ENCODE data around the gene SATB2. TPM values are rescaled to one million over a fixed set of nuclear protein-coding genes. Genes with fewer than 3 reads are reported as not detected.

Gene SATB2
- total RNA-seq, 1 experiment from 2014 or later, result 13.8 TPM

- ATAC-seq, result peak; percentile 93
- DNase-seq (ENCODE audit: low read depth, low spot score), result peak; percentile 57
- H3K4me1 ChIP-seq (ENCODE audit: control insufficient read depth in 1 of 2, insufficient read depth in 2 of 2, low read length in 2 of 2), result no peaks in the 10 kb centered on the region; a peak in 1 of 4 replicates
- peak overlapping the region; percentile 40 for H2AFZ ChIP-seq (ENCODE audit: low read depth, low read length, poor library complexity, severe bottlenecking)
- ChIA-PET CTCF (interaction anchor here (0.6 to 3.4 kb wide), 15 partner anchors 9 to 1176 kb away, joined by 3 to 28 read pairs (median 4); no protein-coding TSS in a partner anchor), RAD21 (ENCODE audit: low non-redundant PET in 1 of 2, low total read pairs in 2 of 2, uncharacterized antibody in 2 of 2, unreplicated experiment in 2 of 2) (interaction anchor here in 1 of 2 experiments (0.6 to 1.5 kb wide), 2 partner anchors 14 to 466 kb away, joined by 3 to 4 read pairs; no protein-coding TSS in a partner anchor), POLR2A (no interaction called here)
- H3K27ac ChIP-seq (ENCODE audit: low read depth, low read length), result no peak overlapping the region
- no peaks in the 10 kb centered on the region for H3K36me3 ChIP-seq (ENCODE audit: control insufficient read depth in 1 of 2, insufficient read depth in 2 of 2, low read length in 2 of 2)
- no peaks in the 10 kb centered on the region for H3K27me3 ChIP-seq (ENCODE audit: insufficient read depth, low read length)
- no peaks in the 10 kb centered on the region for H4K20me1 ChIP-seq (ENCODE audit: insufficient read depth)
- BruUV-seq (replicated peaks), result no TSS peak
- H3K9me2 ChIP-seq (ENCODE audit: insufficient read depth), result no peaks in the 10 kb centered on the region
- no peaks in the 10 kb centered on the region for H3K79me2 ChIP-seq (ENCODE audit: insufficient read depth, low read length)
- no peak overlapping the region for H3K9ac ChIP-seq (ENCODE audit: low read length)
- intact Hi-C loops (cut with micrococcal nuclease), result loop anchor here (1.0 to 2.0 kb wide), 3 partner anchors 81 to 829 kb away; no protein-coding TSS in a partner anchor
- H3K9me3 ChIP-seq (ENCODE audit: control insufficient read depth in 1 of 2, insufficient read depth in 1 of 2, low read depth in 1 of 2, low read length in 2 of 2), result no peaks in the 10 kb centered on the region
- H3K4me3 ChIP-seq (replicated peaks in 1 of 2; ENCODE audit: low read depth in 1 of 2, low read length in 2 of 2), result no peak overlapping the region
- peak overlapping the region; percentile 16; the same call in 1 of the 2 replicates for H3K4me2 ChIP-seq (ENCODE audit: low read length)
- TF ChIP-seq ZFX (IDR thresholded peaks at IDR 0.05) (no peak), SIN3A (IDR thresholded peaks at IDR 0.05; ENCODE audit: low read depth) (no peak), FOSL1 (IDR thresholded peaks at IDR 0.05; ENCODE audit: low read depth) (no peak), RAD21 (IDR thresholded peaks at IDR 0.05; ENCODE audit: low read depth) (peak; percentile 93), SP1 (IDR thresholded peaks at IDR 0.05; ENCODE audit: low read depth) (no peak), SRF (IDR thresholded peaks at IDR 0.05; ENCODE audit: low read depth) (no peak), EGR1 (IDR thresholded peaks at IDR 0.05; ENCODE audit: low read depth) (no peak), EZH2 (IDR thresholded peaks at IDR 0.05) (no peak), CBX3 (IDR thresholded peaks at IDR 0.05; ENCODE audit: low read depth) (0 out of 2 replicates have a peak, but pooled peaks have one; percentile 21), POLR2AphosphoS5 (IDR thresholded peaks at IDR 0.05; ENCODE audit: low read depth, low read length) (no peak), YY1 (IDR thresholded peaks at IDR 0.05; ENCODE audit: extremely low read depth, insufficient replicate concordance, low read depth, low read length) (peak; percentile 46), POLR2A (IDR thresholded peaks at IDR 0.05; ENCODE audit: borderline replicate concordance, extremely low read depth, insufficient read depth, insufficient read length) (no peak), ELF1 (IDR thresholded peaks at IDR 0.05; ENCODE audit: borderline replicate concordance, low read depth) (no peak), ZNF274 (IDR thresholded peaks at IDR 0.05; ENCODE audit: low read depth, low read length) (no peak), TCF7L2 (IDR thresholded peaks at IDR 0.05; ENCODE audit: borderline replicate concordance, extremely low read depth, insufficient read depth, insufficient read length) (no peak), JUND (IDR thresholded peaks at IDR 0.05) (no peak)
- TF ChIP-seq, protein P1, sequence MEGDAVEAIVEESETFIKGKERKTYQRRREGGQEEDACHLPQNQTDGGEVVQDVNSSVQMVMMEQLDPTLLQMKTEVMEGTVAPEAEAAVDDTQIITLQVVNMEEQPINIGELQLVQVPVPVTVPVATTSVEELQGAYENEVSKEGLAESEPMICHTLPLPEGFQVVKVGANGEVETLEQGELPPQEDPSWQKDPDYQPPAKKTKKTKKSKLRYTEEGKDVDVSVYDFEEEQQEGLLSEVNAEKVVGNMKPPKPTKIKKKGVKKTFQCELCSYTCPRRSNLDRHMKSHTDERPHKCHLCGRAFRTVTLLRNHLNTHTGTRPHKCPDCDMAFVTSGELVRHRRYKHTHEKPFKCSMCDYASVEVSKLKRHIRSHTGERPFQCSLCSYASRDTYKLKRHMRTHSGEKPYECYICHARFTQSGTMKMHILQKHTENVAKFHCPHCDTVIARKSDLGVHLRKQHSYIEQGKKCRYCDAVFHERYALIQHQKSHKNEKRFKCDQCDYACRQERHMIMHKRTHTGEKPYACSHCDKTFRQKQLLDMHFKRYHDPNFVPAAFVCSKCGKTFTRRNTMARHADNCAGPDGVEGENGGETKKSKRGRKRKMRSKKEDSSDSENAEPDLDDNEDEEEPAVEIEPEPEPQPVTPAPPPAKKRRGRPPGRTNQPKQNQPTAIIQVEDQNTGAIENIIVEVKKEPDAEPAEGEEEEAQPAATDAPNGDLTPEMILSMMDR (IDR thresholded peaks at IDR 0.05 in 2 of 3, conservative IDR thresholded peaks at IDR 0.05 in 1 of 3; ENCODE audit: borderline replicate concordance in 1 of 3, insufficient read depth in 1 of 3, low read depth in 2 of 3, low read length in 2 of 3), result peak; percentile 80 to 82 (median 80)
- TF ChIP-seq, protein P2, sequence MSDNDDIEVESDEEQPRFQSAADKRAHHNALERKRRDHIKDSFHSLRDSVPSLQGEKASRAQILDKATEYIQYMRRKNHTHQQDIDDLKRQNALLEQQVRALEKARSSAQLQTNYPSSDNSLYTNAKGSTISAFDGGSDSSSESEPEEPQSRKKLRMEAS (IDR thresholded peaks at IDR 0.05), result no peak
- TF ChIP-seq, protein P3, sequence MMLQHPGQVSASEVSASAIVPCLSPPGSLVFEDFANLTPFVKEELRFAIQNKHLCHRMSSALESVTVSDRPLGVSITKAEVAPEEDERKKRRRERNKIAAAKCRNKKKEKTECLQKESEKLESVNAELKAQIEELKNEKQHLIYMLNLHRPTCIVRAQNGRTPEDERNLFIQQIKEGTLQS (IDR thresholded peaks at IDR 0.05), result no peak
- TF ChIP-seq, protein P4, sequence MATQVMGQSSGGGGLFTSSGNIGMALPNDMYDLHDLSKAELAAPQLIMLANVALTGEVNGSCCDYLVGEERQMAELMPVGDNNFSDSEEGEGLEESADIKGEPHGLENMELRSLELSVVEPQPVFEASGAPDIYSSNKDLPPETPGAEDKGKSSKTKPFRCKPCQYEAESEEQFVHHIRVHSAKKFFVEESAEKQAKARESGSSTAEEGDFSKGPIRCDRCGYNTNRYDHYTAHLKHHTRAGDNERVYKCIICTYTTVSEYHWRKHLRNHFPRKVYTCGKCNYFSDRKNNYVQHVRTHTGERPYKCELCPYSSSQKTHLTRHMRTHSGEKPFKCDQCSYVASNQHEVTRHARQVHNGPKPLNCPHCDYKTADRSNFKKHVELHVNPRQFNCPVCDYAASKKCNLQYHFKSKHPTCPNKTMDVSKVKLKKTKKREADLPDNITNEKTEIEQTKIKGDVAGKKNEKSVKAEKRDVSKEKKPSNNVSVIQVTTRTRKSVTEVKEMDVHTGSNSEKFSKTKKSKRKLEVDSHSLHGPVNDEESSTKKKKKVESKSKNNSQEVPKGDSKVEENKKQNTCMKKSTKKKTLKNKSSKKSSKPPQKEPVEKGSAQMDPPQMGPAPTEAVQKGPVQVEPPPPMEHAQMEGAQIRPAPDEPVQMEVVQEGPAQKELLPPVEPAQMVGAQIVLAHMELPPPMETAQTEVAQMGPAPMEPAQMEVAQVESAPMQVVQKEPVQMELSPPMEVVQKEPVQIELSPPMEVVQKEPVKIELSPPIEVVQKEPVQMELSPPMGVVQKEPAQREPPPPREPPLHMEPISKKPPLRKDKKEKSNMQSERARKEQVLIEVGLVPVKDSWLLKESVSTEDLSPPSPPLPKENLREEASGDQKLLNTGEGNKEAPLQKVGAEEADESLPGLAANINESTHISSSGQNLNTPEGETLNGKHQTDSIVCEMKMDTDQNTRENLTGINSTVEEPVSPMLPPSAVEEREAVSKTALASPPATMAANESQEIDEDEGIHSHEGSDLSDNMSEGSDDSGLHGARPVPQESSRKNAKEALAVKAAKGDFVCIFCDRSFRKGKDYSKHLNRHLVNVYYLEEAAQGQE (IDR thresholded peaks at IDR 0.05; ENCODE audit: low read depth), result no peak
These were observed 28.1 kb upstream of the SATB2 start for GRCh38 chr2:199485732-199486335.

All from HCT116 (cell line).